ENCODE measurements around the gene CCK. TPM values are rescaled to one million over a fixed set of nuclear protein-coding genes. Genes with fewer than 3 reads are reported as not detected.

Gene CCK
- not detected in 2 replicates for total RNA-seq

GRCh38 chr3:42266085-42266484 is at the start of gene CCK:
Gene CCK, minus strand, starts transcription at chr3:42266185. Its CDS starts 2,555 bp downstream, at chr3:42263630.

Other genes starting within 250 kb of the CCK start
- 15.7 and 27.9 TPM in 2 replicates for gene TRAK1, start 174.8 kb downstream of the CCK start, total RNA-seq
- not detected in 2 replicates for gene LYZL4, start 144.4 kb upstream of the CCK start, total RNA-seq
- gene VIPR1, start 236.5 kb upstream of the CCK start, total RNA-seq: 0.09 and 0.35 TPM in 2 replicates

All from pericardium fibroblast (primary cell).